GM10266 (cell line): ENCODE results near the gene KLRC4.
"Not testable (repeated sequence)": the region's sequence is repeated elsewhere in the genome, so short reads cannot be mapped to it uniquely, and the experiment has no call there.

Source experiments
- DNase-seq: peaks from one replicate; pipeline ENCODE4 v3.0.0; 2012; ENCODE audit errors: extremely low spot score
- CTCF ChIP-seq: IDR thresholded peaks from 2 replicates; pipeline ENCODE4 v1.5.1; 2012; ENCODE audit warnings: mild to moderate bottlenecking, low read depth; ENCODE audit not compliant: control insufficient read depth, insufficient read depth; ENCODE audit errors: missing control alignments

The KLRC4 gene

GRCh38 chr12:10372559-10372958, 37.0 kb downstream of the KLRC4 start:
- DNase-seq, result no peak
- no peak for TF ChIP-seq CTCF

GRCh38 chr12:10371893-10372535, 37.5 kb downstream of the KLRC4 start:
- DNase-seq, result not testable (repeated sequence)

GRCh38 chr12:10369557-10370415, 39.8 kb downstream of the KLRC4 start:
- TF ChIP-seq CTCF, result no peak
- no peak for DNase-seq

GRCh38 chr12:10368206-10369171, 41.1 kb downstream of the KLRC4 start:
- TF ChIP-seq CTCF, result no peak

GRCh38 chr12:10367714-10368113, 41.8 kb downstream of the KLRC4 start:
- not testable (repeated sequence) for DNase-seq

More at GRCh38 chr12:10368206-10369171, 41.1 kb downstream of the KLRC4 start:
- no peak for DNase-seq

- TF ChIP-seq CTCF, result no peak
- DNase-seq, result no peak
Measured at GRCh38 chr12:10366875-10367274, 42.7 kb downstream of the KLRC4 start.

- TF ChIP-seq CTCF, result no peak
- no peak for DNase-seq
Measured at GRCh38 chr12:10365696-10366405, 43.7 kb downstream of the KLRC4 start.
